Mesothelial cell of epicardium (in vitro differentiated cells): ENCODE measurements around the gene F2. TPM values are rescaled to one million over a fixed set of nuclear protein-coding genes. Genes with fewer than 3 reads are reported as not detected.

Experiments used
- DNase-seq, 2 experiments: peaks; one replicate each; pipeline ENCODE4 v3.0.0; 2021; ENCODE audit warnings: low spot score in 2 of 2; ENCODE audit not compliant: unreplicated experiment in 2 of 2
- H3K27ac Mint-ChIP-seq: 2 replicates; pipeline ENCODE4 v1.8.0; 2021; ENCODE audit warnings: mixed read lengths
- H3K27me3 Mint-ChIP-seq: 2 replicates; pipeline ENCODE4 v1.8.0; 2021; ENCODE audit warnings: low read depth, mixed read lengths
- H3K36me3 Mint-ChIP-seq: 2 replicates; pipeline ENCODE4 v1.8.0; 2021; ENCODE audit warnings: mixed read lengths
- H3K4me1 Mint-ChIP-seq: 2 replicates; pipeline ENCODE4 v1.8.0; 2021; ENCODE audit warnings: mixed read lengths
- H3K4me3 Mint-ChIP-seq: 2 replicates; pipeline ENCODE4 v1.8.0; 2021; ENCODE audit warnings: mild to moderate bottlenecking, moderate library complexity, mixed read lengths
- H3K9me3 Mint-ChIP-seq: 2 replicates; pipeline ENCODE4 v1.8.0; 2021; ENCODE audit warnings: mixed read lengths
- CTCF ChIP-seq: fragments of 200-600 bp; sonication (generic); IDR thresholded peaks from one replicate; pipeline ENCODE4 v1.5.0; 2021; ENCODE audit warnings: antibody characterized with exemption; ENCODE audit not compliant: unreplicated experiment
- total RNA-seq: library from RNA; stranded (reverse); gene quantifications from 3 replicates; pipeline ENCODE4 v1.2.1, GENCODE V29; 2021

F2 gene
- total RNA-seq, 1 donor from 2014 or later: not detected

DNA sequence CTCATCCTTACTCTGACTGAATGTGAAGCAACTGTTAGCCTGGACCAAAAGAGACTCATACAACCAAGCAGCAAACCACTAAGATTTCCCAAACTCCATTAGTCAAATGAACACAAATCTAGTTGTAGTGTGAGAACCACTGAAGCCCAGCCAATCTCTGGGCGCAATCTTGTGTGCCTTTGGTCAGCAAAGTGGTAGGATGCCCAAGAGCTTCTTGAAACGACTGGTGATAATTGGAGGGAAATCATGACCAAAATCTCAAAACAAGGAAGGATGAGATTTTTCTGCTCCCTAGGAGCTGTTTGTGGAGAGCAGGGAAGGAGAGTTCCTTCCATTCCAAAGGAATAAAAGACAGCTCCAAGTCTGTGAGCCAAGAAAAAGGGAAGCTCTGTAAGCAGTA lies 24.0 kb downstream of the F2 start:
- H3K36me3 Mint-ChIP-seq: peaks cover 61% of the 10 kb centered on the region
- H3K27ac Mint-ChIP-seq: no peak overlapping the region
- no peaks in the 10 kb centered on the region for H3K9me3 Mint-ChIP-seq
- no peak for DNase-seq
- no peaks in the 10 kb centered on the region for H3K27me3 Mint-ChIP-seq
- H3K4me3 Mint-ChIP-seq: no peak overlapping the region
- TF ChIP-seq CTCF: no peak
- H3K4me1 Mint-ChIP-seq: no peaks in the 10 kb centered on the region

GRCh38 chr11:46743693-46744339 lies 24.8 kb downstream of the F2 start:
- H3K4me1 Mint-ChIP-seq: no peaks in the 10 kb centered on the region
- no peak for DNase-seq
- no peak overlapping the region for H3K4me3 Mint-ChIP-seq
- peaks cover 60% of the 10 kb centered on the region for H3K36me3 Mint-ChIP-seq
- H3K27me3 Mint-ChIP-seq: no peaks in the 10 kb centered on the region
- TF ChIP-seq CTCF: no peak
- H3K27ac Mint-ChIP-seq: no peak overlapping the region
- H3K9me3 Mint-ChIP-seq: no peaks in the 10 kb centered on the region

- peaks cover 61% of the 10 kb centered on the region for H3K36me3 Mint-ChIP-seq
- H3K4me1 Mint-ChIP-seq: no peaks in the 10 kb centered on the region
- TF ChIP-seq CTCF: no peak
- no peaks in the 10 kb centered on the region for H3K9me3 Mint-ChIP-seq
- H3K27me3 Mint-ChIP-seq: no peaks in the 10 kb centered on the region
- no peak for DNase-seq
- no peak overlapping the region for H3K27ac Mint-ChIP-seq
- no peak overlapping the region for H3K4me3 Mint-ChIP-seq
Observed at GRCh38 chr11:46745328-46745727, 26.3 kb downstream of the F2 start.

DNA sequence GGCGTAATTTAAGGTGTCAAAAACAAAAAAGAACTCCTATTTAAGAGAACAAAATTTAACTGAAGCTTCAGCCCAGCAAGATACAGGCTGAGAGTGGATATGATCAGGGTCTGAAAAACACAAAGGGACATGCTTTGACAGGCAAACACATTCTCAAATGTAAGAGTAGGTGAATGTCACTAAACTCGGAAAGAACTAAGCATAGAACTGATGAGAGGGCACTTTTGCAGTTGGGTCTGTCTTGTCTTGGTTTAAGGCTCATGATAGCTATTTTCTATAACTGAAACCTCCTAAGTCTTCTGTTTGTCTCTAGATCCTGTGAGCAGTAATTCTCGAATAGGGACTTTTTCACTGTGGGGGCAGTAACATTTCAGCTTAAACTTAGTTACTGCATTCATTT lies 27.0 kb downstream of the F2 start:
- no peaks in the 10 kb centered on the region for H3K9me3 Mint-ChIP-seq
- TF ChIP-seq CTCF: no peak
- no peak for DNase-seq
- no peaks in the 10 kb centered on the region for H3K4me1 Mint-ChIP-seq
- no peak overlapping the region for H3K4me3 Mint-ChIP-seq
- H3K36me3 Mint-ChIP-seq: peaks cover 66% of the 10 kb centered on the region
- no peak overlapping the region for H3K27ac Mint-ChIP-seq
- H3K27me3 Mint-ChIP-seq: no peaks in the 10 kb centered on the region

DNA sequence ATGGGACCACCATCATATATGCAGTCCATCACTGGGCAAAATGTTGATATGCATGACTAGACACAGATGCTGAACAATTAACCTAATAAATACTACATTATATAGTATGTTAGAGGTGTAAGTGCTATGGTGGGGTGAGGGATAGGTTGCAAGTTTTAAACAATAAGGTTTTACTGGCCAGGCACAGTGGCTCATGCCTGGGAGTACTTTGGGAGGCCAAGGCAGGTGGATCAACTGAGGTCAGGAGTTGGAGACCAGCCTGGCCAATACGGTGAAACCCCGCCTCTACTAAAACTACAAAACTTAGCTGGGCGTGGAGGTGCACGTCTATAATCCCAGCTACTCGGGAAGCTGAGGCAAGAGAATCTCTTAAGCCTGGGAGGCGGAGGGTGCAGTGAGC lies 28.1 kb downstream of the F2 start:
- no peak for DNase-seq
- Mint-ChIP-seq H3K27ac (no peak overlapping the region), H3K27me3 (no peaks in the 10 kb centered on the region), H3K4me3 (no peak overlapping the region), H3K9me3 (no peaks in the 10 kb centered on the region), H3K4me1 (no peaks in the 10 kb centered on the region), H3K36me3 (peaks cover 61% of the 10 kb centered on the region)
- TF ChIP-seq CTCF: no peak

- Mint-ChIP-seq H3K36me3 (peaks cover 40% of the 10 kb centered on the region), H3K9me3 (no peaks in the 10 kb centered on the region), H3K27me3 (no peaks in the 10 kb centered on the region), H3K4me3 (no peak overlapping the region), H3K27ac (no peak overlapping the region), H3K4me1 (no peaks in the 10 kb centered on the region)
- TF ChIP-seq CTCF: no peak
- DNase-seq: no peak
Observed at GRCh38 chr11:46755962-46756361, 36.9 kb downstream of the F2 start.
